ENCODE data around the gene LRRC15. TPM values are rescaled to one million over a fixed set of nuclear protein-coding genes. Genes with fewer than 3 reads are reported as not detected.

Gene LRRC15
- total and polyA plus RNA-seq, 2 donors from 2014 or later = 0.09 to 0.63 TPM

- no peaks in the 10 kb centered on the region for H3K36me3 ChIP-seq (ENCODE audit: control insufficient read depth in 2 of 3, insufficient read depth in 3 of 3, low read length in 3 of 3)
- H3K27me3 ChIP-seq (ENCODE audit: control insufficient read depth, insufficient read depth, low read length) = no peaks in the 10 kb centered on the region
- TF ChIP-seq CTCF (IDR thresholded peaks at IDR 0.05; ENCODE audit: borderline replicate concordance, extremely low read depth, insufficient read depth) = no peak
- intact Hi-C loops (cut with DNase I) = no loop called here
- H3K27ac ChIP-seq (ENCODE audit: low read depth in 2 of 2, low read length in 2 of 2) = no peak overlapping the region
- H3K4me3 ChIP-seq (ENCODE audit: low read length in 3 of 3) = no peak overlapping the region
- H3K9ac ChIP-seq (ENCODE audit: low read length in 3 of 3) = no peak overlapping the region
- H3K4me1 ChIP-seq (ENCODE audit: control insufficient read depth in 2 of 3, insufficient read depth in 2 of 3, low read depth in 1 of 3, low read length in 3 of 3) = no peaks in the 10 kb centered on the region
- no peaks in the 10 kb centered on the region for H3K9me3 ChIP-seq (ENCODE audit: control insufficient read depth in 2 of 3, insufficient read depth in 1 of 3, low read length in 3 of 3)
- DNase-seq = no peak
- FAIRE-seq = no peak
Observed at GRCh38 chr3:194377708-194378107, 8.2 kb upstream of the LRRC15 start.

- Histone ChIP-seq H3K4me1 (ENCODE audit: control insufficient read depth in 2 of 3, insufficient read depth in 2 of 3, low read depth in 1 of 3, low read length in 3 of 3) (no peaks in the 10 kb centered on the region), H3K27me3 (ENCODE audit: control insufficient read depth, insufficient read depth, low read length) (no peaks in the 10 kb centered on the region), H3K4me3 (ENCODE audit: low read length in 3 of 3) (no peak overlapping the region), H3K27ac (ENCODE audit: low read depth in 2 of 2, low read length in 2 of 2) (no peak overlapping the region), H3K9me3 (ENCODE audit: control insufficient read depth in 2 of 3, insufficient read depth in 1 of 3, low read length in 3 of 3) (no peaks in the 10 kb centered on the region), H3K36me3 (ENCODE audit: control insufficient read depth in 2 of 3, insufficient read depth in 3 of 3, low read length in 3 of 3) (no peaks in the 10 kb centered on the region), H3K9ac (ENCODE audit: low read length in 3 of 3) (no peak overlapping the region)
- DNase-seq (no peak), FAIRE-seq (no peak)
- intact Hi-C loops (cut with DNase I) = no loop called here
- no peak for TF ChIP-seq CTCF (IDR thresholded peaks at IDR 0.05; ENCODE audit: borderline replicate concordance, extremely low read depth, insufficient read depth)
Observed at GRCh38 chr3:194376241-194376560, 6.7 kb upstream of the LRRC15 start.

- TF ChIP-seq CTCF (IDR thresholded peaks at IDR 0.05; ENCODE audit: borderline replicate concordance, extremely low read depth, insufficient read depth) = no peak
- no peaks in the 10 kb centered on the region for H3K4me1 ChIP-seq (ENCODE audit: control insufficient read depth in 2 of 3, insufficient read depth in 2 of 3, low read depth in 1 of 3, low read length in 3 of 3)
- H3K27ac ChIP-seq (ENCODE audit: low read depth in 2 of 2, low read length in 2 of 2) = no peak overlapping the region
- H3K4me3 ChIP-seq (ENCODE audit: low read length in 3 of 3) = no peak overlapping the region
- intact Hi-C loops (cut with DNase I) = no loop called here
- H3K9me3 ChIP-seq (ENCODE audit: control insufficient read depth in 2 of 3, insufficient read depth in 1 of 3, low read length in 3 of 3) = no peaks in the 10 kb centered on the region
- H3K9ac ChIP-seq (ENCODE audit: low read length in 3 of 3) = no peak overlapping the region
- FAIRE-seq (no peak), DNase-seq (peak in 4 of 5 donors; percentile 39 to 53 (median 44))
- H3K36me3 ChIP-seq (ENCODE audit: control insufficient read depth in 2 of 3, insufficient read depth in 3 of 3, low read length in 3 of 3) = no peaks in the 10 kb centered on the region
- no peaks in the 10 kb centered on the region for H3K27me3 ChIP-seq (ENCODE audit: control insufficient read depth, insufficient read depth, low read length)
Observed at GRCh38 chr3:194375473-194376240, 6.1 kb upstream of the LRRC15 start.

- intact Hi-C loops (cut with DNase I) = no loop called here
- DNase-seq = peak in 1 of 5 donors; percentile 33
- Histone ChIP-seq H3K36me3 (ENCODE audit: control insufficient read depth in 2 of 3, insufficient read depth in 3 of 3, low read length in 3 of 3) (no peaks in the 10 kb centered on the region), H3K27ac (ENCODE audit: low read depth in 2 of 2, low read length in 2 of 2) (no peak overlapping the region), H3K9me3 (ENCODE audit: control insufficient read depth in 2 of 3, insufficient read depth in 1 of 3, low read length in 3 of 3) (no peaks in the 10 kb centered on the region), H3K4me1 (ENCODE audit: control insufficient read depth in 2 of 3, insufficient read depth in 2 of 3, low read depth in 1 of 3, low read length in 3 of 3) (no peaks in the 10 kb centered on the region), H3K27me3 (ENCODE audit: control insufficient read depth, insufficient read depth, low read length) (no peaks in the 10 kb centered on the region), H3K4me3 (ENCODE audit: low read length in 3 of 3) (no peak overlapping the region), H3K9ac (ENCODE audit: low read length in 3 of 3) (no peak overlapping the region)
- no peak for FAIRE-seq
- no peak for TF ChIP-seq CTCF (IDR thresholded peaks at IDR 0.05; ENCODE audit: borderline replicate concordance, extremely low read depth, insufficient read depth)
Observed at GRCh38 chr3:194374935-194375334, 5.4 kb upstream of the LRRC15 start.
